IMR-90 (cell line): Measurements from ENCODE around the gene DCTD. TPM values are rescaled to one million over a fixed set of nuclear protein-coding genes. Genes with fewer than 3 reads are reported as not detected.

Source experiments
- ATAC-seq: fragments of 200-7000 bp; cut with Tn5 transposase; 2 replicates; pipeline ENCODE4 v1.9.1; 2020; ENCODE audit warnings: low read depth, mild to moderate bottlenecking, moderate library complexity
- BruUV-seq: library from RNA; stranded (reverse); fragments of 400-500 nt; replicated peaks from 2 replicates; lab custom pipeline; 2021; lab: Mats Ljungman, UMichigan
- CTCF ChIA-PET: fragments of 300-600 bp; formaldehyde crosslinking; extraction: SDS; loops from one replicate; lab custom pipeline; 2021; ENCODE audit warnings: antibody characterized with exemption; lab: Yijun Ruan, JAX
- POLR2A ChIA-PET: fragments of 300-600 bp; sonication (Branson Sonifier 250); formaldehyde crosslinking; loops from one replicate; lab custom pipeline; 2022; ENCODE audit warnings: antibody characterized with exemption; ENCODE audit not compliant: unreplicated experiment; lab: Charles Lee
- DNase-seq: peaks from one replicate; pipeline ENCODE4 v3.0.0; 2013
- H2AFZ ChIP-seq: replicated peaks from 2 replicates; pipeline ENCODE3; 2013; ENCODE audit warnings: low read length, mild to moderate bottlenecking; ENCODE audit not compliant: poor library complexity
- H2AK5ac ChIP-seq: 2 replicates; pipeline ENCODE4 v1.6.1; 2013; ENCODE audit warnings: low read depth, low read length, inconsistent platforms
- H2AK9ac ChIP-seq: replicated peaks from 2 replicates; pipeline ENCODE3; 2013; ENCODE audit warnings: mild to moderate bottlenecking, low read depth, low read length, moderate library complexity; ENCODE audit not compliant: poor library complexity
- H2BK120ac ChIP-seq: 2 replicates; pipeline ENCODE4 v1.6.1; 2013; ENCODE audit warnings: low read depth, low read length, inconsistent platforms
- H2BK15ac ChIP-seq: 3 replicates; pipeline ENCODE4 v1.6.1; 2013; ENCODE audit warnings: low read depth, low read length, inconsistent platforms
- H2BK20ac ChIP-seq: 2 replicates; pipeline ENCODE4 v1.6.1; 2013; ENCODE audit warnings: low read depth, mild to moderate bottlenecking, inconsistent platforms, low read length, moderate library complexity
- H2BK5ac ChIP-seq: 2 replicates; pipeline ENCODE4 v1.6.1; 2013; ENCODE audit warnings: mild to moderate bottlenecking, low read depth, low read length, inconsistent platforms; ENCODE audit not compliant: poor library complexity, severe bottlenecking
- H3K14ac ChIP-seq: replicated peaks from 2 replicates; pipeline ENCODE4 v1.6.1; 2013; ENCODE audit warnings: low read depth, low read length, inconsistent platforms
- H3K18ac ChIP-seq: 2 replicates; pipeline ENCODE4 v1.6.1; 2013; ENCODE audit warnings: low read depth, low read length, control low read depth
- H3K23ac ChIP-seq: 2 replicates; pipeline ENCODE4 v1.6.1; 2013; ENCODE audit warnings: low read depth, low read length, inconsistent platforms
- H3K27ac ChIP-seq: 2 replicates; pipeline ENCODE4 v1.5.1; 2013; ENCODE audit warnings: mild to moderate bottlenecking, control low read depth, low read length; ENCODE audit not compliant: insufficient read depth
- H3K27me3 ChIP-seq: 2 replicates; pipeline ENCODE4 v1.6.1; 2013; ENCODE audit warnings: low read length; ENCODE audit not compliant: control insufficient read depth, insufficient read depth
- H3K36me3 ChIP-seq: 2 replicates; pipeline ENCODE4 v1.6.1; 2013; ENCODE audit warnings: low read length, mixed read lengths; ENCODE audit not compliant: control insufficient read depth, insufficient read depth
- H3K4ac ChIP-seq: 2 replicates; pipeline ENCODE4 v1.6.1; 2013; ENCODE audit warnings: low read depth, low read length, inconsistent platforms
- H3K4me1 ChIP-seq: 2 replicates; pipeline ENCODE4 v1.6.1; 2013; ENCODE audit warnings: low read length, mixed read lengths; ENCODE audit not compliant: control insufficient read depth, insufficient read depth
- H3K4me2 ChIP-seq: 2 replicates; pipeline ENCODE4 v1.6.1; 2013; ENCODE audit warnings: low read depth, mild to moderate bottlenecking, control low read depth, low read length, moderate library complexity
- H3K4me3 ChIP-seq: 2 replicates; pipeline ENCODE4 v1.5.1; 2013; ENCODE audit warnings: low read depth, mild to moderate bottlenecking, control low read depth, low read length, moderate library complexity; ENCODE audit not compliant: insufficient read depth
- H3K56ac ChIP-seq: 2 replicates; pipeline ENCODE4 v1.6.1; 2013; ENCODE audit warnings: low read length, inconsistent platforms; ENCODE audit not compliant: insufficient read depth; ENCODE audit errors: extremely low read depth
- H3K79me1 ChIP-seq, 2 experiments: 2 replicates each; pipeline ENCODE4 v1.6.1; 2013; ENCODE audit warnings: low read length in 2 of 2, inconsistent platforms in 1 of 2, low read depth in 1 of 2
- H3K9ac ChIP-seq: 2 replicates; pipeline ENCODE4 v1.6.1; 2013; ENCODE audit warnings: low read depth, low read length, control low read depth
- H3K9me1 ChIP-seq: 2 replicates; pipeline ENCODE4 v1.6.1; 2013; ENCODE audit warnings: low read length, inconsistent platforms; ENCODE audit not compliant: insufficient read depth
- H3K9me3 ChIP-seq: 2 replicates; pipeline ENCODE4 v1.6.1; 2013; ENCODE audit warnings: low read length; ENCODE audit not compliant: control insufficient read depth, insufficient read depth
- H4K20me1 ChIP-seq: 2 replicates; pipeline ENCODE4 v1.6.1; 2013; ENCODE audit warnings: low read length, inconsistent platforms; ENCODE audit not compliant: insufficient read depth
- H4K5ac ChIP-seq: 2 replicates; pipeline ENCODE4 v1.6.1; 2013; ENCODE audit warnings: mild to moderate bottlenecking, low read depth, low read length, control low read depth
- H4K8ac ChIP-seq, 2 experiments: 2 replicates each; pipeline ENCODE4 v1.6.1; 2013; ENCODE audit warnings: low read depth in 2 of 2, low read length in 2 of 2, control low read depth in 1 of 2, inconsistent platforms in 1 of 2
- H4K91ac ChIP-seq: 2 replicates; pipeline ENCODE4 v1.6.1; 2013; ENCODE audit warnings: low read depth, low read length, inconsistent platforms; ENCODE audit not compliant: insufficient read depth
- RFX5 ChIP-seq: IDR thresholded peaks from 2 replicates; pipeline ENCODE4 v1.8.0; 2012; ENCODE audit warnings: low read depth, mild to moderate bottlenecking, low read length, moderate library complexity
- SMC3 ChIP-seq: fragments of 150-350 bp; IDR thresholded peaks from 2 replicates; pipeline ENCODE4 v1.6.1; 2016; ENCODE audit warnings: low read depth, mild to moderate bottlenecking, antibody characterized with exemption, low read length, moderate library complexity
- WGBS, 2 experiments: methylation state at CpG; one replicate each; pipeline versions ENCODE4 v1.1.5 to v1.1.7; 2013; ENCODE audit warnings: missing lambda C conversion rate in 2 of 2; ENCODE audit not compliant: insufficient read length in 1 of 2; ENCODE audit errors: extremely low coverage in 2 of 2; 5-methylcytosine and 5-hydroxymethylcytosine counted together
- dilution Hi-C: fragments of 300-500 bp; cut with HindIII; formaldehyde crosslinking; loops from one replicate; pipeline ENCODE4 v1.14.3; 2018; ENCODE audit warnings: low sequenced_read_pairs; ENCODE audit not compliant: unreplicated experiment
- in situ Hi-C: fragments of 300-500 bp; cut with MboI; formaldehyde crosslinking; loops from 3 replicates; pipeline ENCODE4 v1.14.3; 2019; ENCODE audit warnings: low sequenced_read_pairs, inconsistent platforms, mixed read lengths
- intact Hi-C: fragments of 100-400 bp; cut with micrococcal nuclease; formaldehyde crosslinking; loops from 2 replicates; pipeline ENCODE4 v1.10.0; 2022
- polyA plus RNA-seq, 3 experiments: library from polyadenylated mRNA; depleted of rRNA; stranded (reverse); fragments of >200 nt; gene quantifications; 2 replicates each; pipeline ENCODE4 v1.2.3, GENCODE V29; 2012; ENCODE audit warnings: low replicate concordance in 1 of 3
- total RNA-seq: library from RNA; depleted of rRNA; stranded (reverse); fragments of >200 nt; gene quantifications from 2 replicates; pipeline ENCODE4 v1.2.3, GENCODE V29; 2012

The DCTD gene
- total and polyA plus RNA-seq, 2 of the 4 experiments (the other 2 are of a cell fraction) = 90.3 to 127 TPM

- BruUV-seq = no TSS peak
- Histone ChIP-seq H4K20me1 (peaks cover 3% of the 10 kb centered on the region; the same call in 1 of the 2 replicates), H3K27me3 (no peaks in the 10 kb centered on the region), H2BK5ac (no peak overlapping the region), H3K56ac (no peak overlapping the region), H2BK15ac (no peak overlapping the region), H3K4me2 (no peak overlapping the region), H3K14ac (no peak overlapping the region), H3K27ac (no peak overlapping the region), H2AK9ac (no peak overlapping the region), H4K8ac (no peak overlapping the region), H4K5ac (no peak overlapping the region), H3K9me3 (no peaks in the 10 kb centered on the region), H3K9ac (no peak overlapping the region), H3K79me1 (peaks cover 19 to 39% of the 10 kb centered on the region in 2 experiments), H3K9me1 (peaks cover 4% of the 10 kb centered on the region; the same call in 1 of the 2 replicates), H3K23ac (no peak overlapping the region), H4K91ac (no peak overlapping the region), H2AFZ (no peak overlapping the region), H3K36me3 (peaks cover 44% of the 10 kb centered on the region), H2AK5ac (no peak overlapping the region), H3K4ac (no peak overlapping the region), H3K4me1 (no peaks in the 10 kb centered on the region), H3K4me3 (no peak overlapping the region), H3K18ac (no peak overlapping the region), H2BK120ac (no peak overlapping the region), H2BK20ac (no peak overlapping the region)
- intact Hi-C loops (no loop called here), in situ Hi-C loops (no loop called here), dilution Hi-C loops (no loop called here)
- CTCF ChIA-PET = no interaction called here
- ATAC-seq = no peak
- WGBS, 2 experiments = 89% methylated on average over 5 of the region's 12 CpGs; no CpG with 5 or more reads in 1 of the 2 experiments
- no peak for DNase-seq
- no peak for TF ChIP-seq SMC3
- no peak for TF ChIP-seq RFX5
- POLR2A ChIA-PET = no interaction called here
These were observed 21.3 kb downstream of the DCTD start for GRCh38 chr4:182895791-182896292.
